HFFc6 (cell line): ENCODE data around the gene KRT72. TPM values are rescaled to one million over a fixed set of nuclear protein-coding genes. Genes with fewer than 3 reads are reported as not detected.

Source experiments
- DNase-seq: peaks from one replicate; pipeline ENCODE4 v3.0.0-alpha.2; 2018
- H3K27ac Mint-ChIP-seq: 2 replicates; pipeline ENCODE4 v1.8.0; 2020; ENCODE audit warnings: mild to moderate bottlenecking, mixed read lengths
- H3K27me3 Mint-ChIP-seq: 2 replicates; pipeline ENCODE4 v1.8.0; 2021; ENCODE audit warnings: mild to moderate bottlenecking, moderate library complexity, mixed read lengths; ENCODE audit not compliant: insufficient read depth
- H3K36me3 Mint-ChIP-seq: 2 replicates; pipeline ENCODE4 v1.8.0; 2021; ENCODE audit warnings: low read depth, mixed read lengths
- H3K4me1 Mint-ChIP-seq: 2 replicates; pipeline ENCODE4 v1.8.0; 2020; ENCODE audit warnings: low read depth, mixed read lengths
- H3K4me3 Mint-ChIP-seq: 2 replicates; pipeline ENCODE4 v1.8.0; 2020; ENCODE audit warnings: mild to moderate bottlenecking, moderate library complexity, mixed read lengths
- H3K9me3 Mint-ChIP-seq: 2 replicates; pipeline ENCODE4 v1.8.0; 2020; ENCODE audit warnings: mild to moderate bottlenecking, mixed read lengths
- total RNA-seq, 6 experiments: library from RNA; stranded (reverse); fragmentation: NEBNext Ultra II Directional; extraction: Animal tissue kit (Norgen Biotek cat#: 25700); gene quantifications; 2 replicates in 1 of 6; 3 replicates in 5 of 6; pipeline ENCODE4 v1.2.3, GENCODE V29; 2021
- TF ChIP-seq, protein P1 (sequence below): fragments of 200-600 bp; sonication (generic); IDR thresholded peaks from 2 replicates; pipeline ENCODE4 v1.5.0; 2021; ENCODE audit warnings: antibody characterized with exemption, mild to moderate bottlenecking

KRT72 gene
- total RNA-seq, 6 experiments from 2014 or later: not detected

DNA sequence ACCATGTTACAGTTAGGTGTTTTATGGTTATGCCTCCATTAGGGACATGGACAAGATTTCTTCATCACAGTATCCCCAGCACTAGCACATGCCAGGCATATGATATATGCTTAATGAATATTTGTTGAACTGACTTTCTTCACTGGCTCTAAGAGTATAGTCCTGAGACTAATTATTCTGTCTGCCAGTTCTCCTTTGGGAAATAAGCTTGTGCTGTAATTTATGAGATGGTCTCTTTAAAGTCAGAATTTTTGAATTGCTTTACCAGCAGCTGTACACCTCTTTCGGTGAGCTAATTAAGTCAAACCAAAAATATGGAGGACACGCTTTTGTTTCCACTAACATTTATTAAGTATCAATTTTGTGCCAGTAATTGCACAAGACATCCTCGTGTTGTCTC is 4.8 kb upstream of the KRT72 start:
- TF ChIP-seq, protein P1, sequence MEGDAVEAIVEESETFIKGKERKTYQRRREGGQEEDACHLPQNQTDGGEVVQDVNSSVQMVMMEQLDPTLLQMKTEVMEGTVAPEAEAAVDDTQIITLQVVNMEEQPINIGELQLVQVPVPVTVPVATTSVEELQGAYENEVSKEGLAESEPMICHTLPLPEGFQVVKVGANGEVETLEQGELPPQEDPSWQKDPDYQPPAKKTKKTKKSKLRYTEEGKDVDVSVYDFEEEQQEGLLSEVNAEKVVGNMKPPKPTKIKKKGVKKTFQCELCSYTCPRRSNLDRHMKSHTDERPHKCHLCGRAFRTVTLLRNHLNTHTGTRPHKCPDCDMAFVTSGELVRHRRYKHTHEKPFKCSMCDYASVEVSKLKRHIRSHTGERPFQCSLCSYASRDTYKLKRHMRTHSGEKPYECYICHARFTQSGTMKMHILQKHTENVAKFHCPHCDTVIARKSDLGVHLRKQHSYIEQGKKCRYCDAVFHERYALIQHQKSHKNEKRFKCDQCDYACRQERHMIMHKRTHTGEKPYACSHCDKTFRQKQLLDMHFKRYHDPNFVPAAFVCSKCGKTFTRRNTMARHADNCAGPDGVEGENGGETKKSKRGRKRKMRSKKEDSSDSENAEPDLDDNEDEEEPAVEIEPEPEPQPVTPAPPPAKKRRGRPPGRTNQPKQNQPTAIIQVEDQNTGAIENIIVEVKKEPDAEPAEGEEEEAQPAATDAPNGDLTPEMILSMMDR: no peak
- H3K4me3 Mint-ChIP-seq: no peak overlapping the region
- peaks cover 43% of the 10 kb centered on the region for H3K27me3 Mint-ChIP-seq
- no peaks in the 10 kb centered on the region for H3K9me3 Mint-ChIP-seq
- no peaks in the 10 kb centered on the region for H3K36me3 Mint-ChIP-seq
- no peaks in the 10 kb centered on the region for H3K4me1 Mint-ChIP-seq
- no peak overlapping the region for H3K27ac Mint-ChIP-seq
- DNase-seq: no peak

DNA sequence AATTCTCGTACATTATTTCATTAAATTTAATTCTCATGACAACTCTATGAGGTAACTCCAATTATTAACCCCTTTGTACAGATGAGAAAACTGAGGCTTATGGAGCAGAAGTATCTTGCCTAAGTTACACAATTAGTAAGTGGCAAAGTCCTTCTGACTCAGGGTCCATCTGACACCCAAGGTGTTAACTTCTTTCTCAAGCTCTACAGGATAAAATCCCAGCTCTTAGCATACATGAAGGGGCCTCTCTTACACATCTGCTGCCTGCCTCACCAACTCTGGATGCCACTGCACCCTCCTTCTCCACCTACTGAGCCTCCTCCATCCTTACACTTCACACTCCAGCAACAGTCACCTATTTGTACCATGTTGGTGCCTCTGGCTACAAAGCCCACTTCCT is 4.3 kb upstream of the KRT72 start:
- H3K36me3 Mint-ChIP-seq: no peaks in the 10 kb centered on the region
- peaks cover 43% of the 10 kb centered on the region for H3K27me3 Mint-ChIP-seq
- H3K27ac Mint-ChIP-seq: no peak overlapping the region
- no peaks in the 10 kb centered on the region for H3K9me3 Mint-ChIP-seq
- TF ChIP-seq, protein P1: no peak
- DNase-seq: no peak
- no peak overlapping the region for H3K4me3 Mint-ChIP-seq
- no peaks in the 10 kb centered on the region for H3K4me1 Mint-ChIP-seq

DNA sequence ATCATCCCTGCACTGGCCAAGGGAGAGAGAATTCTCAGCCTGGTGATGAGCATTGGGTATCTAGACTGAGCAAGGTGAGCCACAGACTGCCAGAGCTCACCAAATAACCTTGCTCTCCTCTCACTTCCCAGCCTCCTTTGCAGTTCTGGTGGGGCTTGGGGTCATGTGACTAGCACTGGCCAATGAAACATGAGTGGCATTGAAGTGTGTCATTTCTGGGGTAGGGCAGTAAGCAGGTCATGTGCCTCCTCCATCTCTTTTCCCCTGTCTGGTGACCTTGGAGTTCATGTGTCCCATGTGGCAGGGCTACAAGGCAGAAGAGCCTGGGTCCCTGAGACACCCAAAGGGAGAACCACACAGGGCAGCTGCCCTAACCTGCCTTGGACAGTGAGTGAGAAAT is 3.6 kb upstream of the KRT72 start:
- no peak overlapping the region for H3K27ac Mint-ChIP-seq
- no peak overlapping the region for H3K4me3 Mint-ChIP-seq
- H3K4me1 Mint-ChIP-seq: no peaks in the 10 kb centered on the region
- DNase-seq: no peak
- H3K27me3 Mint-ChIP-seq: peaks cover 50% of the 10 kb centered on the region
- no peaks in the 10 kb centered on the region for H3K9me3 Mint-ChIP-seq
- TF ChIP-seq, protein P1: no peak
- H3K36me3 Mint-ChIP-seq: no peaks in the 10 kb centered on the region

DNA sequence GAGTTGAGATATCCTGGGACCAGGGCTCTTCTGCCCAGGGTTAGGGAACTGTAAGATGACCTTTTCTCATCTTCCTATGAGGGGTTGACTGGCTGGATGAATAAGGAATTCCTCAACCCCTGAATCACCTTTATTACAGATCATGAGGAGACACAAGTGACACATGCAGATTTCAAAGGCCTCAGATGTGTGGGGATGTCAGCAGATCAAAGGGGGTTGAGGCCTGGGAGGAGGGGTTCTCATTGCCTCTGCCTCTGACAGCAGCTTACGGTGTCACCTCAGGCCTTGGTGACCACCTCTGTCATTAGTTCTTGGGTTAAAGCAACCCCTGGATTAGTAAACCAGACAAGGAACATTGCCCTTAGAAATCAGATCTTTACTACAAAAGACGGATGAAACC is 2.1 kb upstream of the KRT72 start:
- Mint-ChIP-seq H3K36me3 (no peaks in the 10 kb centered on the region), H3K4me3 (no peak overlapping the region), H3K27ac (no peak overlapping the region), H3K4me1 (no peaks in the 10 kb centered on the region), H3K9me3 (no peaks in the 10 kb centered on the region), H3K27me3 (peaks cover 47% of the 10 kb centered on the region)
- TF ChIP-seq, protein P1: no peak
- DNase-seq: no peak

DNA sequence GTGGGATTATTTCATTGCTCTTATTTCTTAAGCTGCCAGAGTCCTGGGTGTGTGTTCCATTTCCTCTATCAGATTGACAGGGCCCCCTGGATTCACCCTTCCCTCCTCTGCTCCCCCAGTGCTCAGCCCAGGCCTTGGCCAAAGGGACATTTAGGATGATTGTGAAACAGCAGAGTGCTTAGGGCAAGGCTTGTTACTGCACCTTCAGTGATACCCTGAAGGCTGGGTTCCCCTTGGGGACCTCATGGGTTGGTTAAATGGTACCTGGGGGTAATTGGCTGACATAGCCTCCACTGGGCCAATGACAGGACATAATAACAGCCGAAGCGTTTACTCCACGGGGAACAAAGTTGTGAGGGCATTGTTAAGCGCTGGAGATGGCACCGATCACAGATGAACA is 1.3 kb upstream of the KRT72 start:
- Mint-ChIP-seq H3K4me1 (no peaks in the 10 kb centered on the region), H3K27me3 (peaks cover 45% of the 10 kb centered on the region), H3K36me3 (no peaks in the 10 kb centered on the region), H3K9me3 (no peaks in the 10 kb centered on the region), H3K27ac (no peak overlapping the region), H3K4me3 (no peak overlapping the region)
- no peak for DNase-seq
- TF ChIP-seq, protein P1: no peak

DNA sequence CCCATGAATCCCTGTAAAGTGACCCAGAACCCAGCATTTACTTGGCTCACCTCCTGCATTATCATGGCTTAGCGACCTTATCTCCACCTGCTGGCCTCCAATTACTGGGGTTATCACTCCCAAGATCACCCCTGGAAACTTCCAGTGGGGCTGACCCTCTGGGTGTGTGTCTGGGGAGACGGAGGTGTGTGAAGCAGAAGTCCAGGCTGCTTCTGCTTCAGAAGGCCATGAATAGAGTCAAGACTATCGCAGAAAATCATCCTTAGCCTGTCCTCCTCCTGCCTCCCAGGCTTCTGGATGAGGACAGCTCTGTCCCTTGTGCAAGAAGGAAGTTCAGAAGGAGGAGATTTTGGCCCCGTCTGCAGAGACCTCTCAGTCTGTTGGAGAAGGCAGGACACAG is 408 bp upstream of the KRT72 start:
- H3K27me3 Mint-ChIP-seq: peaks cover 46% of the 10 kb centered on the region
- no peak overlapping the region for H3K27ac Mint-ChIP-seq
- H3K4me3 Mint-ChIP-seq: no peak overlapping the region

More for the DNA sequence above, 408 bp upstream of the KRT72 start:
- H3K4me1 Mint-ChIP-seq: no peaks in the 10 kb centered on the region
- no peaks in the 10 kb centered on the region for H3K9me3 Mint-ChIP-seq
- DNase-seq: no peak
- no peaks in the 10 kb centered on the region for H3K36me3 Mint-ChIP-seq
- TF ChIP-seq, protein P1: no peak
